ENCODE results near the gene IL20. TPM values are rescaled to one million over a fixed set of nuclear protein-coding genes. Genes with fewer than 3 reads are reported as not detected.

Gene IL20, protein sequence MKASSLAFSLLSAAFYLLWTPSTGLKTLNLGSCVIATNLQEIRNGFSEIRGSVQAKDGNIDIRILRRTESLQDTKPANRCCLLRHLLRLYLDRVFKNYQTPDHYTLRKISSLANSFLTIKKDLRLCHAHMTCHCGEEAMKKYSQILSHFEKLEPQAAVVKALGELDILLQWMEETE
- not detected in 5 replicates for total RNA-seq (2022; extraction: Qiagen RNA extraction)

DNA sequence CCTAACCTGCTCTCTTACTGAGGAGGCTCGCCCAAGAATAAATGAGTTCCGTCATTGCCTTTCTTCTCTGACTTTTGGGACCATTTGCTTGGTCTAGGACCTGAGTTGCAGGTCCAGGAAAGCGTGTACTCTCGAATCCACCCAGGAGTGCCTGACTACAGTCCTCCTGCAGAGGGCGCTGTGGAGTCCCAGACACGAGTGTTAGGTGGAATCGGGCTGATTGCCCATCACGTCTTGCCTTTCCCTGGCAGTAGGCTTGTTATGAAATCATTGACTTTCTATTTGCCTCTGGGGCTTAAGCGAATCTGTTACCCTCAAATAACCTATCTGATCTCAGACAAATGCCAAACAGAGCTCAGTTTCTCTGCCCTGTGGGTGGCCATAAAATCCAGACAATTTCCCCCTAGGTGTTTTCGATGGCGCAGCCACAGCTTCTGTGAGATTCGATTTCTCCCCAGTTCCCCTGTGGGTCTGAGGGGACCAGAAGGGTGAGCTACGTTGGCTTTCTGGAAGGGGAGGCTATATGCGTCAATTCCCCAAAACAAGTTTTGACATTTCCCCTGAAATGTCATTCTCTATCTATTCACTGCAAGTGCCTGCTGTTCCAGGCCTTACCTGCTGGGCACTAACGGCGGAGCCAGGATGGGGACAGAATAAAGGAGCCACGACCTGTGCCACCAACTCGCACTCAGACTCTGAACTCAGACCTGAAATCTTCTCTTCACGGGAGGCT lies at the start of gene IL20:
IL20 (plus strand) TSS at position 685 of the 733 bp plus-strand sequence. CDS start 230 bp downstream, outside the sequence.

DNA sequence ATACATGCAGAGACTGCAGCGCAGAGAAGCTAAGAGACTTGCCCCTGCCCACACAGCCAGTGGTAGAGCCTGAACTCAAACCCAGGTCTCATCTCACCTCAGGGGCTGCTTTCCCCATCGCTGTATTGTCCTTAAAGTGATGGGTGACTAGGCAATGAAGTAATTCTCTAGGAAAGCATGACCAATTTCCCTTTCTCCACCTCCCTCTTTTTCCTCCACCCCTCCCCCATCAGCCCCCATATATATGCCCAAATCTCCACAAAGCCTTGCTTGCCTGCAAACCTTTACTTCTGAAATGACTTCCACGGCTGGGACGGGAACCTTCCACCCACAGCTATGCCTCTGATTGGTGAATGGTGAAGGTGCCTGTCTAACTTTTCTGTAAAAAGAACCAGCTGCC lies 31.8 kb downstream of the IL20 start, which contains the start of gene IL24:
IL24 (plus strand) TSS at position 269 of the 400 bp plus-strand sequence. CDS start 390 bp downstream, outside the sequence.

Other genes starting within 250 kb of the IL20 start
- gene DYRK3, start 230.1 kb upstream of the IL20 start, total RNA-seq (2022; extraction: Qiagen RNA extraction), result 7.9 to 10.8 TPM (median 9.7 TPM) in 5 replicates
- 72.4 to 86.6 TPM (median 78.4 TPM) in 5 replicates for gene MAPKAPK2, start 180.7 kb upstream of the IL20 start, total RNA-seq (2022; extraction: Qiagen RNA extraction)
- gene IL19, start 94.8 kb upstream of the IL20 start, total RNA-seq (2022; extraction: Qiagen RNA extraction), result 0.13 TPM in 1 of 5 replicates, not detected in the others
- not detected in 5 replicates for gene IL10, start 93.1 kb upstream of the IL20 start, total RNA-seq (2022; extraction: Qiagen RNA extraction)
- 0.24 to 0.91 TPM (median 0.48 TPM) in 5 replicates for gene IL24, start 31.8 kb downstream of the IL20 start, total RNA-seq (2022; extraction: Qiagen RNA extraction)
- gene FCMR, start 56.3 kb downstream of the IL20 start, total RNA-seq (2022; extraction: Qiagen RNA extraction), result 4.7 to 6.4 TPM (median 4.9 TPM) in 5 replicates
- not detected in 5 replicates for gene PIGR, start 80.8 kb downstream of the IL20 start, total RNA-seq (2022; extraction: Qiagen RNA extraction)
- not detected in 5 replicates for gene FCAMR, start 104.8 kb downstream of the IL20 start, total RNA-seq (2022; extraction: Qiagen RNA extraction)
- 4.3 to 6.5 TPM (median 5.5 TPM) in 5 replicates for gene C1orf116, start 167.1 kb downstream of the IL20 start, total RNA-seq (2022; extraction: Qiagen RNA extraction)
- 6.6 to 8.2 TPM (median 7.1 TPM) in 5 replicates for gene YOD1, start 185.6 kb downstream of the IL20 start, total RNA-seq (2022; extraction: Qiagen RNA extraction)
- 5.1 to 6.5 TPM (median 5.7 TPM) in 5 replicates for gene PFKFB2, start 187.7 kb downstream of the IL20 start, total RNA-seq (2022; extraction: Qiagen RNA extraction)
- 1.4 to 1.9 TPM (median 1.8 TPM) in 5 replicates for gene C4BPB, start 223.2 kb downstream of the IL20 start, total RNA-seq (2022; extraction: Qiagen RNA extraction)
- gene C4BPA, start 238.6 kb downstream of the IL20 start, total RNA-seq (2022; extraction: Qiagen RNA extraction), result 0.45 to 0.89 TPM (median 0.66 TPM) in 5 replicates